HL-60 (cell line): ENCODE data around the gene TSPOAP1.

Experiments
- DNase-seq, 2 experiments: peaks; one replicate each; pipeline ENCODE4 v3.0.0-alpha.2; 2010 to 2020; ENCODE audit warnings: low read depth in 1 of 2, low spot score in 1 of 2
- H3K27ac ChIP-seq: fragments of 250-450 bp; sonication (Bioruptor Pico); replicated peaks from 2 replicates; pipeline ENCODE4 v1.5.1; 2020; ENCODE audit warnings: mild to moderate bottlenecking, moderate library complexity
- H3K27me3 ChIP-seq: fragments of 250-450 bp; sonication (Bioruptor Pico); 2 replicates; pipeline ENCODE4 v1.5.1; 2021; ENCODE audit warnings: mild to moderate bottlenecking, moderate library complexity; ENCODE audit not compliant: insufficient read depth, poor library complexity, severe bottlenecking
- H3K4me3 ChIP-seq: replicated peaks from 2 replicates; pipeline ENCODE4 v1.5.1; 2011; ENCODE audit warnings: mild to moderate bottlenecking, control low read depth, low read length; ENCODE audit not compliant: insufficient read depth
- CTCF ChIP-seq: IDR thresholded peaks from one replicate; pipeline ENCODE4 v1.5.1; 2011; ENCODE audit warnings: low read length, control low read depth, inconsistent platforms; ENCODE audit not compliant: insufficient read depth
- GABPA ChIP-seq: IDR thresholded peaks from 2 replicates; pipeline ENCODE4 v1.6.1; 2012; ENCODE audit warnings: low read depth
- POLR2AphosphoS5 ChIP-seq: IDR thresholded peaks from 2 replicates; pipeline ENCODE4 v1.6.1; 2012; ENCODE audit warnings: low read depth
- REST ChIP-seq: IDR thresholded peaks from 2 replicates; pipeline ENCODE4 v1.6.1; 2012; ENCODE audit warnings: low read depth; ENCODE audit not compliant: insufficient replicate concordance
- SPI1 ChIP-seq: IDR thresholded peaks from 2 replicates; pipeline ENCODE4 v1.6.1; 2012; ENCODE audit warnings: low read depth, mild to moderate bottlenecking, borderline replicate concordance

Gene TSPOAP1

GRCh38 chr17:58279016-58279711 is 49.4 kb downstream of the TSPOAP1 start:
- no peak for TF ChIP-seq CTCF
- TF ChIP-seq POLR2AphosphoS5: peak; percentile 65; the same call in 1 of the 2 replicates
- H3K4me3 ChIP-seq: peak overlapping the region; percentile 64
- peak overlapping the region; percentile 99 for H3K27ac ChIP-seq
- H3K27me3 ChIP-seq: no peaks in the 10 kb centered on the region
- peak in 1 of 2 experiments; percentile 57 for DNase-seq

- peak overlapping the region; percentile 64 for H3K4me3 ChIP-seq
- no peak for DNase-seq
- H3K27me3 ChIP-seq: no peaks in the 10 kb centered on the region
- peak overlapping the region; percentile 99 for H3K27ac ChIP-seq
- TF ChIP-seq REST: no peak
- TF ChIP-seq POLR2AphosphoS5: peak; percentile 79
Measured at GRCh38 chr17:58278661-58279015, 50.0 kb downstream of the TSPOAP1 start.

- Histone ChIP-seq H3K27ac (peak overlapping the region; percentile 99), H3K27me3 (no peaks in the 10 kb centered on the region), H3K4me3 (peak overlapping the region; percentile 64)
- DNase-seq: peak in 1 of 2 experiments; percentile 44
- TF ChIP-seq REST (peak; percentile 15), GABPA (no peak), POLR2AphosphoS5 (peak; percentile 90), CTCF (no peak), SPI1 (no peak)
Measured at GRCh38 chr17:58277802-58278595, 50.6 kb downstream of the TSPOAP1 start.

GRCh38 chr17:58277107-58277801 is 51.3 kb downstream of the TSPOAP1 start:
- DNase-seq: peak in 1 of 2 experiments; percentile 43
- TF ChIP-seq SPI1 (no peak), GABPA (no peak), POLR2AphosphoS5 (no peak), CTCF (peak; percentile 26), REST (peak; percentile 9)
- H3K27me3 ChIP-seq: no peaks in the 10 kb centered on the region
- H3K4me3 ChIP-seq: peak overlapping the region; percentile 64
- H3K27ac ChIP-seq: peak overlapping the region; percentile 99
